GM23338 (cell line): ENCODE measurements around the gene PPP5C. TPM values are rescaled to one million over a fixed set of nuclear protein-coding genes. Genes with fewer than 3 reads are reported as not detected.

ENCODE experiments used
- ATAC-seq: fragments of 200-7000 bp; cut with Tn5 transposase; 3 replicates; pipeline ENCODE4 v1.9.1; 2020
- DNase-seq: peaks from one replicate; pipeline ENCODE4 v3.0.0-alpha.2; 2015; ENCODE audit warnings: low spot score
- H2AFZ ChIP-seq: fragments of 200-600 bp; sonication (generic); 2 replicates; pipeline ENCODE4 v1.8.0; 2016; ENCODE audit warnings: antibody characterized with exemption, mild to moderate bottlenecking, moderate library complexity
- H3F3A ChIP-seq: fragments of 200-600 bp; sonication (generic); replicated peaks from 2 replicates; pipeline ENCODE4 v1.8.0; 2017; ENCODE audit warnings: antibody characterized with exemption, mixed run types, low read depth
- H3K27ac ChIP-seq: fragments of 200-600 bp; sonication (generic); 2 replicates; pipeline ENCODE4 v1.6.1; 2016; ENCODE audit warnings: low read depth
- H3K27me3 ChIP-seq: fragments of 200-600 bp; sonication (generic); 2 replicates; pipeline ENCODE4 v1.8.0; 2016; ENCODE audit warnings: mild to moderate bottlenecking, mixed run types, moderate library complexity; ENCODE audit not compliant: insufficient read depth
- H3K36me3 ChIP-seq: fragments of 200-600 bp; sonication (generic); 2 replicates; pipeline ENCODE4 v1.8.0; 2016; ENCODE audit warnings: mild to moderate bottlenecking; ENCODE audit not compliant: insufficient read depth
- H3K4me1 ChIP-seq: fragments of 200-600 bp; sonication (generic); 2 replicates; pipeline ENCODE4 v1.8.0; 2016; ENCODE audit warnings: mild to moderate bottlenecking, moderate library complexity; ENCODE audit not compliant: insufficient read depth
- H3K4me2 ChIP-seq: fragments of 200-600 bp; sonication (generic); 2 replicates; pipeline ENCODE4 v1.7.1; 2017; ENCODE audit warnings: mixed run types
- H3K4me3 ChIP-seq: fragments of 200-600 bp; sonication (generic); 2 replicates; pipeline ENCODE4 v1.6.1; 2016; ENCODE audit warnings: mixed run types
- H3K79me2 ChIP-seq: fragments of 200-600 bp; sonication (generic); replicated peaks from 2 replicates; pipeline ENCODE4 v1.8.0; 2017; ENCODE audit warnings: mild to moderate bottlenecking; ENCODE audit not compliant: insufficient read depth
- H3K9me2 ChIP-seq: fragments of 200-600 bp; sonication (generic); 2 replicates; pipeline ENCODE4 v1.8.0; 2017; ENCODE audit not compliant: insufficient read depth
- H4K20me1 ChIP-seq: fragments of 200-600 bp; sonication (generic); replicated peaks from 2 replicates; pipeline ENCODE4 v1.8.0; 2017; ENCODE audit warnings: mild to moderate bottlenecking; ENCODE audit not compliant: insufficient read depth
- H3K27ac Mint-ChIP-seq: 2 replicates; pipeline ENCODE4 v1.8.0; 2020; ENCODE audit warnings: inconsistent platforms, mild to moderate bottlenecking, moderate library complexity, mixed read lengths
- H3K27me3 Mint-ChIP-seq: 3 replicates; pipeline ENCODE4 v1.8.0; 2022; ENCODE audit warnings: low read depth, mild to moderate bottlenecking, moderate library complexity, mixed read lengths, inconsistent platforms; ENCODE audit not compliant: insufficient read depth, poor library complexity
- H3K36me3 Mint-ChIP-seq: 3 replicates; pipeline ENCODE4 v1.8.0; 2021; ENCODE audit warnings: low read depth, mild to moderate bottlenecking, inconsistent platforms, moderate library complexity, mixed read lengths
- H3K4me1 Mint-ChIP-seq: 3 replicates; pipeline ENCODE4 v1.8.0; 2020; ENCODE audit warnings: mild to moderate bottlenecking, inconsistent platforms, mixed read lengths
- H3K4me3 Mint-ChIP-seq: 3 replicates; pipeline ENCODE4 v1.8.0; 2021; ENCODE audit warnings: moderate library complexity, mild to moderate bottlenecking, inconsistent platforms, mixed read lengths
- H3K9me3 Mint-ChIP-seq: 3 replicates; pipeline ENCODE4 v1.8.0; 2020; ENCODE audit warnings: moderate library complexity, mild to moderate bottlenecking, inconsistent platforms, mixed read lengths
- CREB1 ChIP-seq: fragments of 250-450 bp; sonication (Bioruptor Pico); IDR thresholded peaks from 2 replicates; pipeline ENCODE4 v1.5.0; 2020; ENCODE audit warnings: low read depth, mild to moderate bottlenecking, moderate library complexity
- CTCF ChIP-seq, 2 experiments: fragments of 200-600 bp in 1 of 2; sonication (generic) in 1 of 2; conservative IDR thresholded peaks; 2 replicates each; pipeline versions ENCODE4 v1.5.1 to v1.6.1; 2016 to 2017; ENCODE audit warnings: antibody characterized with exemption in 2 of 2, low read depth in 2 of 2, mild to moderate bottlenecking in 2 of 2, moderate library complexity in 1 of 2
- EZH2 ChIP-seq: fragments of 200-600 bp; sonication (generic); IDR thresholded peaks from one replicate; pipeline ENCODE4 v1.8.0; 2017; ENCODE audit warnings: antibody characterized with exemption, mild to moderate bottlenecking, low read depth; ENCODE audit not compliant: unreplicated experiment
- EZH2phosphoT487 ChIP-seq: fragments of 200-600 bp; sonication (generic); IDR thresholded peaks from one replicate; pipeline ENCODE4 v1.8.1; 2018; ENCODE audit warnings: antibody characterized with exemption; ENCODE audit not compliant: unreplicated experiment
- JUNB ChIP-seq: IDR thresholded peaks from one replicate; pipeline ENCODE4 v1.6.1; 2016; ENCODE audit warnings: antibody characterized with exemption; ENCODE audit not compliant: unreplicated experiment
- NANOG ChIP-seq: IDR thresholded peaks from 2 replicates; pipeline ENCODE4 v1.6.1; 2016; ENCODE audit warnings: antibody characterized with exemption, borderline replicate concordance
- POLR2AphosphoS5 ChIP-seq: IDR thresholded peaks from 2 replicates; pipeline ENCODE4 v1.6.1; 2016; ENCODE audit warnings: antibody characterized with exemption, low read depth
- REST ChIP-seq: IDR thresholded peaks from one replicate; pipeline ENCODE4 v1.6.1; 2018; ENCODE audit warnings: antibody characterized with exemption; ENCODE audit not compliant: unreplicated experiment
- STAT1 ChIP-seq: IDR thresholded peaks from one replicate; pipeline ENCODE4 v1.6.1; 2016; ENCODE audit warnings: antibody characterized with exemption; ENCODE audit not compliant: unreplicated experiment
- ZNF114 ChIP-seq: fragments of 250-450 bp; sonication (Bioruptor Pico); IDR thresholded peaks from 2 replicates; pipeline ENCODE4 v1.5.0; 2020; ENCODE audit warnings: mild to moderate bottlenecking, moderate library complexity
- ZNF331 ChIP-seq: fragments of 250-450 bp; sonication (Bioruptor Pico); IDR thresholded peaks from 2 replicates; pipeline ENCODE4 v1.5.0; 2020; ENCODE audit warnings: low read depth, mild to moderate bottlenecking, moderate library complexity
- ZNF462 ChIP-seq: fragments of 250-450 bp; sonication (Bioruptor Pico); IDR thresholded peaks from 2 replicates; pipeline ENCODE4 v1.5.0; 2020; ENCODE audit warnings: mild to moderate bottlenecking, moderate library complexity
- polyA plus RNA-seq: library from polyadenylated mRNA; unstranded; fragments of >200 nt; fragmentation: Nextera tagmentation; extraction: Ambion mirVana; gene quantifications from 2 replicates; pipeline ENCODE4 v1.2.1, GENCODE V29; 2016
- total RNA-seq: library from RNA; depleted of rRNA; stranded (reverse); fragments of >200 nt; shearing (Covaris generic); gene quantifications from 2 replicates; pipeline ENCODE4 v1.2.3, GENCODE V29; 2014
- TF ChIP-seq, protein P1 (sequence below): IDR thresholded peaks from 2 replicates; pipeline ENCODE4 v1.6.1; 2016; ENCODE audit warnings: antibody characterized with exemption

Gene PPP5C
- total and polyA plus RNA-seq, 2 experiments from 2014 or later: 51.6 to 123 TPM

GRCh38 chr19:46404055-46404752, 57.3 kb downstream of the PPP5C start:
- H3F3A ChIP-seq: peaks cover 13% of the 10 kb centered on the region; the same call in 1 of the 2 replicates
- no peaks in the 10 kb centered on the region for H3K9me2 ChIP-seq
- H3K27ac ChIP-seq: no peak overlapping the region
- H3K4me2 ChIP-seq: peak overlapping the region; percentile 93
- H3K4me1 Mint-ChIP-seq: peaks cover 34% of the 10 kb centered on the region
- no peaks in the 10 kb centered on the region for H3K36me3 ChIP-seq
- TF ChIP-seq REST: no peak
- TF ChIP-seq ZNF331: no peak
- no peak for TF ChIP-seq CREB1 (CRISPR knock-in tag)
- TF ChIP-seq CTCF (conservative IDR thresholded peaks at IDR 0.05; ENCODE audit: low read depth in 2 of 2): no peak
- TF ChIP-seq ZNF462 (CRISPR knock-in tag): no peak
- TF ChIP-seq EZH2phosphoT487: no peak
- no peak for TF ChIP-seq STAT1
- no peak for TF ChIP-seq JUNB
- no peak for TF ChIP-seq NANOG
- TF ChIP-seq ZNF114 (CRISPR knock-in tag): no peak
- TF ChIP-seq EZH2: no peak
- no peak for TF ChIP-seq POLR2AphosphoS5
- TF ChIP-seq, protein P1, sequence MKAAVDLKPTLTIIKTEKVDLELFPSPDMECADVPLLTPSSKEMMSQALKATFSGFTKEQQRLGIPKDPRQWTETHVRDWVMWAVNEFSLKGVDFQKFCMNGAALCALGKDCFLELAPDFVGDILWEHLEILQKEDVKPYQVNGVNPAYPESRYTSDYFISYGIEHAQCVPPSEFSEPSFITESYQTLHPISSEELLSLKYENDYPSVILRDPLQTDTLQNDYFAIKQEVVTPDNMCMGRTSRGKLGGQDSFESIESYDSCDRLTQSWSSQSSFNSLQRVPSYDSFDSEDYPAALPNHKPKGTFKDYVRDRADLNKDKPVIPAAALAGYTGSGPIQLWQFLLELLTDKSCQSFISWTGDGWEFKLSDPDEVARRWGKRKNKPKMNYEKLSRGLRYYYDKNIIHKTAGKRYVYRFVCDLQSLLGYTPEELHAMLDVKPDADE: no peak
- peaks cover 45% of the 10 kb centered on the region for H3K27me3 Mint-ChIP-seq
- DNase-seq (peak; percentile 70), ATAC-seq (peak; percentile 50)
- peaks cover 61% of the 10 kb centered on the region for H3K27me3 ChIP-seq
- no peak overlapping the region; the same call in 1 of the 2 replicates for H3K27ac Mint-ChIP-seq
- peak overlapping the region; percentile 97 for H2AFZ ChIP-seq
- peak overlapping the region; percentile 73 for H3K4me3 Mint-ChIP-seq
- no peaks in the 10 kb centered on the region for H3K36me3 Mint-ChIP-seq
- H3K79me2 ChIP-seq: no peaks in the 10 kb centered on the region
- peaks cover 23% of the 10 kb centered on the region for H3K4me1 ChIP-seq
- no peaks in the 10 kb centered on the region for H3K9me3 Mint-ChIP-seq
- H4K20me1 ChIP-seq: no peaks in the 10 kb centered on the region
- H3K4me3 ChIP-seq: peak overlapping the region; percentile 69
